Right renal cortex interstitium (tissue), 3 donors: Measurements from ENCODE around the gene RUBCN. TPM values are rescaled to one million over a fixed set of nuclear protein-coding genes. Genes with fewer than 3 reads are reported as not detected.
"Not testable (repeated sequence)": the region's sequence is repeated elsewhere in the genome, so short reads cannot be mapped to it uniquely, and the experiment has no call there.

ENCODE experiments used
- DNase-seq, 3 donors: peaks; one replicate each; pipeline ENCODE4 v3.0.0-alpha.2; 2013; ENCODE audit warnings: low read depth in 3 of 3, low spot score in 2 of 3
- polyA plus RNA-seq, 3 donors: library from polyadenylated mRNA; unstranded; fragments of 120-200 nt; gene quantifications; one replicate each; pipeline ENCODE4 v1.2.1, GENCODE V29; 2013; ENCODE audit not compliant: insufficient read length in 3 of 3

Gene RUBCN
- polyA plus RNA-seq, 3 donors: 9.5 to 10.4 (median 9.6) TPM

DNA sequence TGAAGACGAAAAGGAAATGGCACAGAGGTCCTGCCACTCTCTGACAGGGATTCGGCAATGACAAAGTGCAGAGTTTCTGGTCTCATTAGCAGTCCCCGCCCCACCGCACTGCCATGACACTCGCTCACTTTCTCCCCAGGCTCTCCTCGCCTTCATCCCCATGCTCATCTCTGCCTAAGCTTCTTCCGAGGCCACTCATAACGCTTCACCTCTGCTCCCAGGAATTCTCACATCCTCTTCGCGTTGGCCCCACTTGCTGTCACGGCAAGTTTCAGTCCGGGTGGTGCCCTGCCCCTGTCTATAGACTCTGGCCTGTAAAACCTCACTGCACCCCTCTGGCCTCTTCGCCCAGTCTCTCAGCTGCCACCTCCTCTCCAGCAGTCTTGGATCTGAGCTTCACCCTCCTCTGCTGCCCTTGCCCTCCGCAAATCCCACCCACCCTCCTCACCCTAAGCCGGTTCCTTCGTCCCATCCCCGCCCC lies 654 bp downstream of the RUBCN start:
- no peak for DNase-seq

GRCh38 chr3:197734667-197735318 lies 1.9 kb downstream of the RUBCN start:
- no peak for DNase-seq

DNA sequence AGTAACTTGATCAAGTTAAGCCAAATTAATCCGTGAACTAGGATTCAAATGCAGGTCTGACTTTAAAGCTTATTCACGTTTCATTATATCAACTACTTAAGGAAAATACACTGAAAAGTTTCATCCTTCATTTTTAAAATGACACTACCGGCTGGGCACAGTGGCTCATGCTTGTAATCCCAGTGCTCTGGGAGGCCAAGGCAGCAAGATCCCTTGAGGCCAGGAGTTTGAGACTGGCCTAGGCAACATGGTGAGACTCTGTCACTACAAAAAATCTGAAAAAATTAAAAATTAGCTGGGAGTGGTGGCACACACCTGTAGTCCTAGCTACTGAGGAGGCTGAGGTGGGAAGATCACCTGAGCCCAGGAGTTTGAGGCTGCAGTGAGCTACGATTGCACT lies 3.7 kb downstream of the RUBCN start:
- DNase-seq: no peak

GRCh38 chr3:197731483-197731882 lies 5.2 kb downstream of the RUBCN start:
- DNase-seq: not testable (repeated sequence)

- DNase-seq: not testable (repeated sequence)
Measured at GRCh38 chr3:197730770-197731169, 5.9 kb downstream of the RUBCN start.

DNA sequence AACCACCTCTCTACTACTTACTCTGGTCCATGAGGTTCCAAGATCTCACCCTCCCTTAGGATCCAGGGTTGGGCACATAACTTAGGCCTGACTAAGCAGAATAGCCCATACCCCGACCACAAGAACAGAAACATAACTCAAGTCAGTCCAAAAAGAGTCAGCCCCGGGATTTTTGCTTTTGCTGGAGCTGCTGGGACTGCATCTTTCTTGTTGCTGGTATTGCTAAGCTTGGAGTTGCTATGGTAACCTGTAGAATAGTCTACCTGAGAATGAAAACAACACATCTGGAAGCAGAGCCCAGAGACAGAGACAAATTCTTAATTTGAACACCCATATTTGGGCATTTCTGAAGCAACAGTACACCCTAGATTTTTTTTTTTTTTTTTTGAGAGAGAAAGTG lies 6.5 kb downstream of the RUBCN start:
- no peak for DNase-seq

DNA sequence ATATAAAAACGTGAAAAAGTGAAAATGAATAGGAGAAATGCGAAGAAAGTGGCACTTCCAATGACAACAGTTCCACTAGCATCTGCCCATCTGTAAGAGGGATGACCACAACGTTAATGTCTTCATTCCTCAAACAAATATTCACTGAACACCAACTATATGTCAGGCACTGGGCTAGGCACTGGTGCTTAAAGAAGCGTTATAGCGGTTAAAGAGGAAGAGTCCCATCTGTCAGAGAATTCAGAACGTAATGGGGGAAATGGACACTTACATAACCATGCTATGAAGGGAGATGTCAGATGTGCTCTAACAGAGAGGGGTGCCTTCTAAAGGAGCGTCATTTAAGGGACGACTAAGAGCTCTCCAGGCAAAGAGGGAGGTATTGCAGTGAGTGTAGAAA lies 8.2 kb downstream of the RUBCN start:
- DNase-seq: no peak

- DNase-seq: not testable (repeated sequence)
Measured at GRCh38 chr3:197727878-197728277, 8.8 kb downstream of the RUBCN start.

GRCh38 chr3:197722734-197723133 lies 14.0 kb downstream of the RUBCN start:
- DNase-seq: no peak

- no peak for DNase-seq
Measured at GRCh38 chr3:197720694-197721093, 16.0 kb downstream of the RUBCN start.

GRCh38 chr3:197718891-197719290 lies 17.8 kb downstream of the RUBCN start:
- DNase-seq: no peak

- no peak for DNase-seq
Measured at GRCh38 chr3:197714251-197714650, 22.5 kb downstream of the RUBCN start.

- no peak for DNase-seq
Measured at GRCh38 chr3:197713477-197713822, 23.3 kb downstream of the RUBCN start.

GRCh38 chr3:197711973-197712707 lies 24.6 kb downstream of the RUBCN start:
- DNase-seq: peak; percentile 31 to 57 (median 51)

GRCh38 chr3:197710965-197711364 lies 25.7 kb downstream of the RUBCN start:
- DNase-seq: not testable (repeated sequence)

- no peak for DNase-seq
Measured at GRCh38 chr3:197709135-197709534, 27.6 kb downstream of the RUBCN start.

- no peak for DNase-seq
Measured at GRCh38 chr3:197706658-197707057, 30.0 kb downstream of the RUBCN start.

GRCh38 chr3:197701841-197702240 lies 34.9 kb downstream of the RUBCN start:
- no peak for DNase-seq

GRCh38 chr3:197700095-197700494 lies 36.6 kb downstream of the RUBCN start:
- DNase-seq: no peak

DNA sequence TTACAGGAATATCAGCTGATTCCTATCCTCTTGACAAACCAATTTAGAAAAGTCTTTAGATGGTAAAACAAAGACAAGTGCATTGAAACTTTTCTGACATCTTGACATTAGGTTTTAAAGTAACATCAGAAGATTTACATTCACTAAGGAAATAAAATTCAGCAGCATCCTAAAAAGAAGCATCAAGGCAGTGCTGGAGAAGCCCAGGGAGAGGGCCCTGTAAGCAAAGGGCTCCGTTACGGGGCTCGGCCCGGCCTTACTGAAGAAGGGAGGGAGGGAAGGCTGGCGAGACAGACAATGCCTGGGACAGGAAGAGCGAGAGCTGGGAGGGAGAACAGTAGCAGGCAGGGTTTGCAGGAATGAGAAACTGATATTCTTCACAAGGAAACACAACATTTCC lies 39.3 kb downstream of the RUBCN start:
- no peak for DNase-seq

- DNase-seq: no peak
Measured at GRCh38 chr3:197694251-197694650, 42.5 kb downstream of the RUBCN start.

GRCh38 chr3:197692641-197693040 lies 44.1 kb downstream of the RUBCN start:
- no peak for DNase-seq
